Measurements from ENCODE around the gene ZNF184. TPM values are rescaled to one million over a fixed set of nuclear protein-coding genes. Genes with fewer than 3 reads are reported as not detected.

ZNF184 gene
- total RNA-seq, 2 experiments from 2014 or later = 19.6 to 21.1 TPM

GRCh38 chr6:27512525-27512924, 39.6 kb upstream of the ZNF184 start:
- no peak for ATAC-seq (ENCODE audit: poor library complexity)
- POLR2A ChIA-PET = interaction anchor here (0.6 kb wide), 1 partner anchor 252 kb away, joined by 3 read pairs; no protein-coding TSS in a partner anchor
- TF ChIP-seq, protein P1, sequence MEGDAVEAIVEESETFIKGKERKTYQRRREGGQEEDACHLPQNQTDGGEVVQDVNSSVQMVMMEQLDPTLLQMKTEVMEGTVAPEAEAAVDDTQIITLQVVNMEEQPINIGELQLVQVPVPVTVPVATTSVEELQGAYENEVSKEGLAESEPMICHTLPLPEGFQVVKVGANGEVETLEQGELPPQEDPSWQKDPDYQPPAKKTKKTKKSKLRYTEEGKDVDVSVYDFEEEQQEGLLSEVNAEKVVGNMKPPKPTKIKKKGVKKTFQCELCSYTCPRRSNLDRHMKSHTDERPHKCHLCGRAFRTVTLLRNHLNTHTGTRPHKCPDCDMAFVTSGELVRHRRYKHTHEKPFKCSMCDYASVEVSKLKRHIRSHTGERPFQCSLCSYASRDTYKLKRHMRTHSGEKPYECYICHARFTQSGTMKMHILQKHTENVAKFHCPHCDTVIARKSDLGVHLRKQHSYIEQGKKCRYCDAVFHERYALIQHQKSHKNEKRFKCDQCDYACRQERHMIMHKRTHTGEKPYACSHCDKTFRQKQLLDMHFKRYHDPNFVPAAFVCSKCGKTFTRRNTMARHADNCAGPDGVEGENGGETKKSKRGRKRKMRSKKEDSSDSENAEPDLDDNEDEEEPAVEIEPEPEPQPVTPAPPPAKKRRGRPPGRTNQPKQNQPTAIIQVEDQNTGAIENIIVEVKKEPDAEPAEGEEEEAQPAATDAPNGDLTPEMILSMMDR (IDR thresholded peaks at IDR 0.05) = no peak
- Histone ChIP-seq H3K9me3 (ENCODE audit: control insufficient read depth in 1 of 2, insufficient read depth in 1 of 2, low read length in 2 of 2) (no peaks in the 10 kb centered on the region), H3K36me3 (ENCODE audit: insufficient read depth, low read length) (no peaks in the 10 kb centered on the region), H3K27ac (ENCODE audit: low read depth in 1 of 2, low read length in 2 of 2) (no peak overlapping the region), H3K4me3 (ENCODE audit: low read length) (no peak overlapping the region), H3K4me1 (ENCODE audit: insufficient read depth, low read length) (no peaks in the 10 kb centered on the region), H3K27me3 (ENCODE audit: control insufficient read depth in 1 of 2, insufficient read depth in 2 of 2, low read length in 2 of 2) (peaks cover 20 to 45% of the 10 kb centered on the region in 2 experiments)
- DNase-seq = no peak
- intact Hi-C loops (cut with DNase I, micrococcal nuclease) = loop anchor here in 1 of 2 experiments (2.0 kb wide), 1 partner anchor 286 kb away; no protein-coding TSS in a partner anchor
- CTCF ChIA-PET = interaction anchor here (0.6 kb wide), 1 partner anchor 25 kb away, joined by 3 read pairs; no protein-coding TSS in a partner anchor
- Mint-ChIP-seq H3K9me3 (no peaks in the 10 kb centered on the region), H3K27me3 (peaks cover 80% of the 10 kb centered on the region), H3K27ac (no peak overlapping the region), H3K4me1 (ENCODE audit: low read depth) (peaks cover 8% of the 10 kb centered on the region), H3K4me3 (no peak overlapping the region), H3K36me3 (ENCODE audit: low read depth) (no peaks in the 10 kb centered on the region)

- peaks cover 27% of the 10 kb centered on the region for H3K36me3 Mint-ChIP-seq (ENCODE audit: low read depth)
- no peak overlapping the region for H3K4me3 Mint-ChIP-seq
- intact Hi-C loops (cut with DNase I, micrococcal nuclease) = no loop called here
- peaks cover 14% of the 10 kb centered on the region for H3K4me1 ChIP-seq (ENCODE audit: insufficient read depth, low read length)
- H3K27me3 Mint-ChIP-seq = peaks cover 67% of the 10 kb centered on the region
- no peaks in the 10 kb centered on the region for H3K9me3 Mint-ChIP-seq
- H3K27me3 ChIP-seq (ENCODE audit: control insufficient read depth in 1 of 2, insufficient read depth in 2 of 2, low read length in 2 of 2) = peaks cover 11 to 24% of the 10 kb centered on the region in 2 experiments
- ATAC-seq (ENCODE audit: poor library complexity) (no peak), DNase-seq (no peak)
- ChIA-PET POLR2A (interaction anchor here (1.0 to 4.4 kb wide), 3 partner anchors 29 to 300 kb away, joined by 3 to 43 read pairs (median 4); a partner anchor contains a TSS), CTCF (interaction anchor here (1.6 kb wide), 1 partner anchor 11 kb away, joined by 3 read pairs; no protein-coding TSS in a partner anchor)
- no peaks in the 10 kb centered on the region for H3K36me3 ChIP-seq (ENCODE audit: insufficient read depth, low read length)
- TF ChIP-seq, protein P1 (IDR thresholded peaks at IDR 0.05) = no peak
- H3K4me3 ChIP-seq (ENCODE audit: low read length) = no peak overlapping the region
- no peak overlapping the region for H3K27ac Mint-ChIP-seq
- H3K4me1 Mint-ChIP-seq (ENCODE audit: low read depth) = peaks cover 37% of the 10 kb centered on the region
- no peak overlapping the region for H3K27ac ChIP-seq (ENCODE audit: low read depth in 1 of 2, low read length in 2 of 2)
- H3K9me3 ChIP-seq (ENCODE audit: control insufficient read depth in 1 of 2, insufficient read depth in 1 of 2, low read length in 2 of 2) = no peaks in the 10 kb centered on the region
Observed at GRCh38 chr6:27507041-27507956, 34.4 kb upstream of the ZNF184 start.

DNA sequence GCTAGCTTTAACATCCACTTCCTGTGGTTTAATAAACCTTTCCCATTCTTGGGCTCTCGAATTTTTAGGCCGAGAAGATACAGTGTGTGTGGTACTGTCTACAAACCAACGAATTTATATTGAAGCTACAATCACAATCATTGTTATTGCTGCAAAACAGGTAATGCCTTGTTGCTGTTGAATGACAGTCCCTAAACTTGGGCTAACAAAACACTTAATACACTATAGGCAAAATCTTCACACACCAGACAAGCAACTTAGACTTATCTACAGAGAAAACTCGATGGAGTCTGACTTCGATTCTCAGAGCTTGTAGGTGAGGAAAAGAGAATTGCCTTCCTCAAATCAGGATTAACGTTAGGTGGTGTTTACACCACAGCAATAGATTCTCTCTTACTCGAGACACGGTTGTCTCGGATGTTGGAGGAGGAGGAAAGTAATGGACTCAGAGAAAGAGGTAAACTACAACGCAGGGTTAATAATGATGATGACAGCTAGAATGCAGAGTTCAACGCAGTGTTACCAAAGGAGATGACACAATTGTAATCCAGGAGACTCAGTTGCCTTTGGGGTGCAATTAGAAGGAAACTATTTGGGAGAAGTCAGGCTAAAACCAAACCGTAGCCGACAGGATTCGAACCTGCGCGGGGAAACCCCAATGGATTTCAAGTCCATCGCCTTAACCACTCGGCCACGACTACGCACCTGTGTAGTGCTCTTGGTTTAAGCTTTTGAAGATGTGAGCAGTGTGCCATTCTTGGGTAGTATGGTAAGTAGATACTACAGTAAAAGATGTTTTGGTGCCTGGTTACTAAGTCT, 32.5 kb upstream of the ZNF184 start:
- H3K27ac Mint-ChIP-seq = peak overlapping the region; percentile 94
- H3K4me1 ChIP-seq (ENCODE audit: insufficient read depth, low read length) = peaks cover 15% of the 10 kb centered on the region

More for the DNA sequence above, 32.5 kb upstream of the ZNF184 start:
- ATAC-seq (ENCODE audit: poor library complexity) = peak; percentile 33
- DNase-seq = peak in 12 of 14 experiments; percentile 28 to 83 (median 52)
- TF ChIP-seq, protein P1 (IDR thresholded peaks at IDR 0.05) = no peak
- no peaks in the 10 kb centered on the region for H3K36me3 ChIP-seq (ENCODE audit: insufficient read depth, low read length)
- H3K4me1 Mint-ChIP-seq (ENCODE audit: low read depth) = peaks cover 46% of the 10 kb centered on the region
- no peak overlapping the region for H3K27ac ChIP-seq (ENCODE audit: low read depth in 1 of 2, low read length in 2 of 2)
- H3K27me3 ChIP-seq (ENCODE audit: control insufficient read depth in 1 of 2, insufficient read depth in 2 of 2, low read length in 2 of 2) = peaks cover 0 to 10% of the 10 kb centered on the region in 2 experiments
- ChIA-PET CTCF (interaction anchor here (0.8 to 2.9 kb wide), 6 partner anchors 14 to 378 kb away, joined by 3 to 27 read pairs (median 4); no protein-coding TSS in a partner anchor), POLR2A (interaction anchor here (0.6 to 4.4 kb wide), 7 partner anchors 10 to 1348 kb away, joined by 3 to 43 read pairs (median 4); partner anchors contain the start of gene ZNF184)
- H3K4me3 Mint-ChIP-seq = peak overlapping the region; percentile 88
- H3K36me3 Mint-ChIP-seq (ENCODE audit: low read depth) = peaks cover 28% of the 10 kb centered on the region
- H3K9me3 ChIP-seq (ENCODE audit: control insufficient read depth in 1 of 2, insufficient read depth in 1 of 2, low read length in 2 of 2) = no peaks in the 10 kb centered on the region
- H3K9me3 Mint-ChIP-seq = no peaks in the 10 kb centered on the region
- intact Hi-C loops (cut with DNase I, micrococcal nuclease) = loop anchor here in 1 of 2 experiments (2.0 kb wide), 1 partner anchor 27 kb away; no protein-coding TSS in a partner anchor
- H3K27me3 Mint-ChIP-seq = peaks cover 51% of the 10 kb centered on the region
- no peak overlapping the region for H3K4me3 ChIP-seq (ENCODE audit: low read length)

All from CD4-positive, alpha-beta T cell (primary cell).